HFF-Myc (cell line): ENCODE data around the gene ADGRF3.
A peak's percentile ranks its signal among the peaks of the same experiment; 100 is the strongest.

ENCODE experiments used
- DNase-seq: peaks from one replicate; pipeline ENCODE4 v3.0.0-alpha.2; 2011; ENCODE audit warnings: low read depth; ENCODE audit errors: extremely low read depth
- H3K4me3 ChIP-seq: replicated peaks from 2 replicates; pipeline ENCODE4 v1.5.1; 2011; ENCODE audit warnings: low read depth, mild to moderate bottlenecking, control low read depth, low read length
- CTCF ChIP-seq: IDR thresholded peaks from 2 replicates; pipeline ENCODE4 v1.5.1; 2012; ENCODE audit warnings: mild to moderate bottlenecking, low read depth, low read length, control low read depth; ENCODE audit errors: missing control alignments

The ADGRF3 gene

GRCh38 chr2:26351375-26352090 is 4.9 kb upstream of the ADGRF3 start:
- TF ChIP-seq CTCF, result no peak
- no peak for DNase-seq
- no peak overlapping the region for H3K4me3 ChIP-seq

- DNase-seq, result no peak
- no peak overlapping the region for H3K4me3 ChIP-seq
- no peak for TF ChIP-seq CTCF
Observed at GRCh38 chr2:26349690-26350089, 3.1 kb upstream of the ADGRF3 start.

- TF ChIP-seq CTCF, result no peak
- peak overlapping the region; percentile 79 for H3K4me3 ChIP-seq
- no peak for DNase-seq
Observed at GRCh38 chr2:26347286-26347865, 787 bp upstream of the ADGRF3 start.

GRCh38 chr2:26345545-26346453 is 790 bp downstream of the ADGRF3 start, which contains the start of gene SELENOI:
TSS of gene SELENOI (plus strand) at chr2:26346143. CDS start at chr2:26346233, 90 bp downstream.
- TF ChIP-seq CTCF, result no peak
- DNase-seq, result peak; percentile 99

GRCh38 chr2:26345283-26345544 is 1.4 kb downstream of the ADGRF3 start:
- no peak for DNase-seq
- peak overlapping the region; percentile 79 for H3K4me3 ChIP-seq
- TF ChIP-seq CTCF, result no peak

More at GRCh38 chr2:26345545-26346453, 790 bp downstream of the ADGRF3 start, which contains the start of gene SELENOI:
- peak within 1 kb of the TSS; percentile 79 for H3K4me3 ChIP-seq

- H3K4me3 ChIP-seq, result peak overlapping the region; percentile 79
- no peak for DNase-seq
- no peak for TF ChIP-seq CTCF
Observed at GRCh38 chr2:26344581-26345282, 1.9 kb downstream of the ADGRF3 start.
